GM12878 (cell line): ENCODE measurements around the gene HNRNPU.

Experiments used
- GABPA ChIP-seq: IDR thresholded peaks from 2 replicates; pipeline ENCODE4 v1.6.1; 2014; ENCODE audit warnings: antibody characterized with exemption, low read depth, mild to moderate bottlenecking, inconsistent platforms
- SMC3 ChIP-seq: IDR thresholded peaks from 2 replicates; pipeline ENCODE4 v1.6.1; 2011; ENCODE audit warnings: low read length, improper control_type of control experiment, borderline replicate concordance

GRCh38 chr1:244865028-244865371 lies 657 bp upstream of the HNRNPU start:
- no peak for TF ChIP-seq SMC3
- no peak for TF ChIP-seq GABPA
